Heart left ventricle (tissue), 13 donors: ENCODE measurements around the gene PRAMEF12.

Experiments used
- POLR2A ChIP-seq, 2 donors: fragments of 450-650 bp; IDR thresholded peaks; one replicate each; pipeline ENCODE4 v1.6.1; 2017; ENCODE audit warnings: antibody characterized with exemption in 2 of 2, mild to moderate bottlenecking in 2 of 2, moderate library complexity in 2 of 2
- TF ChIP-seq, protein P1 (sequence below), 12 donors: fragments of 200-600 bp; sonication (generic) in 4 of 12; IDR thresholded peaks; one replicate each; pipeline versions ENCODE4 v1.5.0 to v1.8.0; 2018 to 2022; ENCODE audit warnings: antibody characterized with exemption in 12 of 12, mild to moderate bottlenecking in 5 of 12
- donor health status: ischemic (EF 13 %, LVEDD 7.1; RV severe dilation, severe dysfunction).
- donor health status: DM: no; HTN: yes; CAD: no.
- donor health status: DM: no; HTN: no; CAD: no.
- donor health status: ischemic (EF 25% LVEDD 6.9; RV normal size, moderate dysfunction).
- donor health status: ischemic (EF 25% LVEDD 5.7; RV mildly dilated, moderate dysfunction).
- donor health status: ischemic (EF 35%, LVEDD 5.7; RV mildly dilated, moderate dysfunction).
- donor health status: nonischemic (EF 11% LVEDD 7.7; RV severe dilation, severe dysfunction).
- donor health status: DM: yes; HTN: yes; CAD: no.
- donor health status: PGD.
- donor health status: ischemic (EF 29% LVEDD 5.4; RV normal size, mild dysfunction).
- donor health status: nonischemic (EF 23%, LVEDD 6.1; RV moderate dilation, normal function).

DNA sequence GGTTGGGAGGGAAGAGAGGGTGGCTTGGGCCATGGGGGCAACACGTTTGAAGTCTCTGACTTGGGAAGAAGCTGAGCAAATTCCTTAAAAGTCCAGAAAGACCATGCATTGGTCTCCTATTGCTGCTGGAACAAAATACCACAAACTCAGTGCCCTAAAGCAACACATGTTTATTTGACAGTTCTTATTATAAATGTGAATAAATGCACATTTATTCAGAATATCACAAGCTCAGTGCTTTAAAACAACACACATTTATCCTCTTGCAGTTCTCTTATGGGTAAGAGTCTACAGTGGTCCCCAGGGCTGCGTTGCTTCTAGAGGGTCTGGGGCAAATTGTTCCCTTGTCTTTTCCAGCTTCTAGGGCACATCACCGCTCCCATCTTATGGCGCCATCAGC is 10.1 kb upstream of the PRAMEF12 start:
- TF ChIP-seq, protein P1, sequence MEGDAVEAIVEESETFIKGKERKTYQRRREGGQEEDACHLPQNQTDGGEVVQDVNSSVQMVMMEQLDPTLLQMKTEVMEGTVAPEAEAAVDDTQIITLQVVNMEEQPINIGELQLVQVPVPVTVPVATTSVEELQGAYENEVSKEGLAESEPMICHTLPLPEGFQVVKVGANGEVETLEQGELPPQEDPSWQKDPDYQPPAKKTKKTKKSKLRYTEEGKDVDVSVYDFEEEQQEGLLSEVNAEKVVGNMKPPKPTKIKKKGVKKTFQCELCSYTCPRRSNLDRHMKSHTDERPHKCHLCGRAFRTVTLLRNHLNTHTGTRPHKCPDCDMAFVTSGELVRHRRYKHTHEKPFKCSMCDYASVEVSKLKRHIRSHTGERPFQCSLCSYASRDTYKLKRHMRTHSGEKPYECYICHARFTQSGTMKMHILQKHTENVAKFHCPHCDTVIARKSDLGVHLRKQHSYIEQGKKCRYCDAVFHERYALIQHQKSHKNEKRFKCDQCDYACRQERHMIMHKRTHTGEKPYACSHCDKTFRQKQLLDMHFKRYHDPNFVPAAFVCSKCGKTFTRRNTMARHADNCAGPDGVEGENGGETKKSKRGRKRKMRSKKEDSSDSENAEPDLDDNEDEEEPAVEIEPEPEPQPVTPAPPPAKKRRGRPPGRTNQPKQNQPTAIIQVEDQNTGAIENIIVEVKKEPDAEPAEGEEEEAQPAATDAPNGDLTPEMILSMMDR (IDR thresholded peaks at IDR 0.05), result no peak
- TF ChIP-seq POLR2A (IDR thresholded peaks at IDR 0.05), result no peak
